Neural progenitor cell (in vitro differentiated cells): ENCODE data around the gene PDCD11. TPM values are rescaled to one million over a fixed set of nuclear protein-coding genes. Genes with fewer than 3 reads are reported as not detected.

ENCODE experiments used
- DNase-seq: peaks from one replicate; pipeline ENCODE4 v3.0.0-alpha.2; 2016; ENCODE audit warnings: low spot score
- H2AFZ ChIP-seq: fragments of 200-600 bp; sonication (generic); replicated peaks from 2 replicates; pipeline ENCODE4 v1.6.1; 2016; ENCODE audit warnings: antibody characterized with exemption
- H3F3A ChIP-seq: fragments of 200-600 bp; sonication (generic); 2 replicates; pipeline ENCODE4 v1.6.1; 2016; ENCODE audit warnings: antibody characterized with exemption, low read depth
- H3K27ac ChIP-seq: fragments of 200-600 bp; sonication (generic); 2 replicates; pipeline ENCODE4 v1.5.1; 2016; ENCODE audit warnings: mild to moderate bottlenecking
- H3K27me3 ChIP-seq: fragments of 200-600 bp; sonication (generic); 2 replicates; pipeline ENCODE4 v1.6.1; 2016; ENCODE audit warnings: mild to moderate bottlenecking, moderate library complexity
- H3K36me3 ChIP-seq: fragments of 200-600 bp; sonication (generic); 2 replicates; pipeline ENCODE4 v1.5.1; 2016
- H3K4me1 ChIP-seq: fragments of 200-600 bp; sonication (generic); 2 replicates; pipeline ENCODE4 v1.6.1; 2016; ENCODE audit warnings: mixed run types
- H3K4me2 ChIP-seq: fragments of 200-600 bp; sonication (generic); 2 replicates; pipeline ENCODE4 v1.6.1; 2016
- H3K4me3 ChIP-seq: fragments of 200-600 bp; sonication (generic); 2 replicates; pipeline ENCODE4 v1.5.1; 2016
- H3K79me2 ChIP-seq: fragments of 200-600 bp; sonication (generic); 2 replicates; pipeline ENCODE4 v1.6.1; 2016; ENCODE audit warnings: low read depth
- H3K9ac ChIP-seq: fragments of 200-600 bp; sonication (generic); 2 replicates; pipeline ENCODE4 v1.6.1; 2016
- H3K9me3 ChIP-seq: fragments of 200-600 bp; sonication (generic); 2 replicates; pipeline ENCODE4 v1.5.1; 2016; ENCODE audit warnings: low read depth
- H4K20me1 ChIP-seq: fragments of 200-600 bp; sonication (generic); 2 replicates; pipeline ENCODE4 v1.6.1; 2016; ENCODE audit warnings: low read depth
- H3K27ac Mint-ChIP-seq: 3 replicates; pipeline ENCODE4 v1.8.0; 2021; ENCODE audit warnings: mixed read lengths
- H3K27me3 Mint-ChIP-seq: 2 replicates; pipeline ENCODE4 v1.8.0; 2022; ENCODE audit warnings: low read depth, mild to moderate bottlenecking, inconsistent platforms, moderate library complexity, mixed read lengths; ENCODE audit not compliant: insufficient read depth
- H3K36me3 Mint-ChIP-seq: 3 replicates; pipeline ENCODE4 v1.8.0; 2021; ENCODE audit warnings: mixed read lengths
- H3K4me1 Mint-ChIP-seq: 3 replicates; pipeline ENCODE4 v1.8.0; 2021; ENCODE audit warnings: mixed read lengths
- H3K4me3 Mint-ChIP-seq: 3 replicates; pipeline ENCODE4 v1.8.0; 2021; ENCODE audit warnings: mild to moderate bottlenecking, moderate library complexity, mixed read lengths
- H3K9me3 Mint-ChIP-seq: 3 replicates; pipeline ENCODE4 v1.8.0; 2020; ENCODE audit warnings: mixed read lengths
- EZH2 ChIP-seq: fragments of 200-600 bp; sonication (generic); IDR thresholded peaks from 2 replicates; pipeline ENCODE4 v1.6.1; 2017; ENCODE audit warnings: antibody characterized with exemption, mild to moderate bottlenecking, moderate library complexity
- EZH2phosphoT487 ChIP-seq: fragments of 200-600 bp; sonication (generic); IDR thresholded peaks from 2 replicates; pipeline ENCODE4 v1.6.1; 2017; ENCODE audit warnings: antibody characterized with exemption
- total RNA-seq: library from RNA; depleted of rRNA; stranded (reverse); fragments of >200 nt; gene quantifications from 2 replicates; pipeline ENCODE4 v1.2.3, GENCODE V29; 2015; ENCODE audit warnings: low replicate concordance
- TF ChIP-seq, protein P1 (sequence below): fragments of 200-600 bp; sonication (generic); IDR thresholded peaks from 2 replicates; pipeline ENCODE4 v1.5.1; 2017; ENCODE audit warnings: antibody characterized with exemption, mild to moderate bottlenecking

The PDCD11 gene
- total RNA-seq, 1 donor from 2014 or later, result 42.8 TPM

DNA sequence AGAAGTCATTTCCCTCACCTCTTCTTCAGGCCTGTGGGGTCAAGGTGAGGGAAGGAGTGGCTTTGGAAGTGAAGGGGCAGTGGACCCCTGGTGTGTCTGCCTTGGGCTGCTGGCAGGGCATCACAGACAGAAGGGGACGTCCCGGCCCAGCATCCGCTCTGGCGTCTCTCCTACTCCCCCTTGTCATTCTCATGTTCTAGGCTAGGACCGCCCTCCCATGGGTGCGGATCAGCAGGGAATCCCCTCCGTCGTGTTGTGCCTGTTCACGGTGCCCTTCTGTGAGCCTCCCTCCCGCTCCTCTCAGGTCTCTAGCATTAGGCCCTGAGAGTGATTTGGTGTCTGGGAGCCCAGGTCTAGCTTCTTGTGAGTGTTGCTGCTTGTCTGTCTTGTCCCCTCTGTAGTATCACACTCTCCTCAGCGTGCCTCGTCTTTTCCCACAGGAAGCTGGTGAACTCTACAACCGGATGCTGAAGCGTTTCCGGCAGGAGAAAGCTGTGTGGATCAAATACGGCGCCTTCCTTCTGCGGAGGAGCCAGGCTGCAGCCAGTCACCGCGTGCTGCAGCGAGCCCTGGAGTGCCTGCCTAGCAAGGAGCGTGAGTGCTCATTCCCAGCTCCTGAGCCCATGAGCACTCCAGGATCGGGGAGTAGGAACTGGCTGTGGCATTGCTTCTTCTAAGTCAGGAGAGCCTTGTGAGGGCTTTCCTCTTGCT lies 47.2 kb downstream of the PDCD11 start:
- Histone ChIP-seq H2AFZ (no peak overlapping the region), H3K27me3 (no peaks in the 10 kb centered on the region), H3K9ac (no peak overlapping the region), H3K9me3 (no peaks in the 10 kb centered on the region), H3K79me2 (no peaks in the 10 kb centered on the region), H3F3A (no peaks in the 10 kb centered on the region), H3K27ac (no peak overlapping the region), H4K20me1 (no peaks in the 10 kb centered on the region), H3K4me3 (no peak overlapping the region), H3K4me1 (no peaks in the 10 kb centered on the region), H3K36me3 (no peaks in the 10 kb centered on the region), H3K4me2 (no peak overlapping the region)
- no peak for DNase-seq
- peak overlapping the region; percentile 2 for H3K27ac Mint-ChIP-seq
- H3K4me1 Mint-ChIP-seq, result no peaks in the 10 kb centered on the region
- TF ChIP-seq EZH2phosphoT487, result no peak
- TF ChIP-seq EZH2, result no peak
- TF ChIP-seq, protein P1, sequence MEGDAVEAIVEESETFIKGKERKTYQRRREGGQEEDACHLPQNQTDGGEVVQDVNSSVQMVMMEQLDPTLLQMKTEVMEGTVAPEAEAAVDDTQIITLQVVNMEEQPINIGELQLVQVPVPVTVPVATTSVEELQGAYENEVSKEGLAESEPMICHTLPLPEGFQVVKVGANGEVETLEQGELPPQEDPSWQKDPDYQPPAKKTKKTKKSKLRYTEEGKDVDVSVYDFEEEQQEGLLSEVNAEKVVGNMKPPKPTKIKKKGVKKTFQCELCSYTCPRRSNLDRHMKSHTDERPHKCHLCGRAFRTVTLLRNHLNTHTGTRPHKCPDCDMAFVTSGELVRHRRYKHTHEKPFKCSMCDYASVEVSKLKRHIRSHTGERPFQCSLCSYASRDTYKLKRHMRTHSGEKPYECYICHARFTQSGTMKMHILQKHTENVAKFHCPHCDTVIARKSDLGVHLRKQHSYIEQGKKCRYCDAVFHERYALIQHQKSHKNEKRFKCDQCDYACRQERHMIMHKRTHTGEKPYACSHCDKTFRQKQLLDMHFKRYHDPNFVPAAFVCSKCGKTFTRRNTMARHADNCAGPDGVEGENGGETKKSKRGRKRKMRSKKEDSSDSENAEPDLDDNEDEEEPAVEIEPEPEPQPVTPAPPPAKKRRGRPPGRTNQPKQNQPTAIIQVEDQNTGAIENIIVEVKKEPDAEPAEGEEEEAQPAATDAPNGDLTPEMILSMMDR, result no peak
- no peak overlapping the region for H3K4me3 Mint-ChIP-seq
- H3K9me3 Mint-ChIP-seq, result no peaks in the 10 kb centered on the region
- H3K36me3 Mint-ChIP-seq, result peaks cover 32% of the 10 kb centered on the region
- peaks cover 5% of the 10 kb centered on the region for H3K27me3 Mint-ChIP-seq

DNA sequence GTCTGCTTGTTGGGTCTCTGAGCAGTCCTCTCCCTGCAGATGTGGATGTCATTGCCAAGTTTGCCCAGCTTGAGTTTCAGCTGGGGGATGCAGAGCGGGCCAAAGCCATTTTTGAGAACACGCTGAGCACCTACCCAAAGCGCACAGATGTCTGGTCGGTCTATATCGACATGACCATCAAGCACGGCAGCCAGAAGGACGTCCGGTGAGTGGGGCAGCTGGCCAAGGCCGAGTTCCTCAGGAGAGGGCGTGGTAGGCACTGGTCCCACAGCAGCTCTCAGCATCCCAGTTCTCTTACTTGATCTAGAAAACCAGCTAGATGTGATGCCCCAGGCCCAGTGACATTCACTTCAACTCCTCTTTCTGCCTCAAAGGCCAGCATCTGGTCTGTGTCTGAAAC lies 48.1 kb downstream of the PDCD11 start:
- peaks cover 6% of the 10 kb centered on the region for H3K27me3 Mint-ChIP-seq
- H3K27ac Mint-ChIP-seq, result no peak overlapping the region
- Histone ChIP-seq H3F3A (no peaks in the 10 kb centered on the region), H3K4me2 (no peak overlapping the region), H4K20me1 (no peaks in the 10 kb centered on the region), H2AFZ (no peak overlapping the region), H3K27me3 (no peaks in the 10 kb centered on the region), H3K4me3 (no peak overlapping the region), H3K36me3 (no peaks in the 10 kb centered on the region), H3K79me2 (no peaks in the 10 kb centered on the region), H3K27ac (no peak overlapping the region), H3K4me1 (no peaks in the 10 kb centered on the region), H3K9me3 (no peaks in the 10 kb centered on the region), H3K9ac (no peak overlapping the region)
- DNase-seq, result no peak
- peaks cover 32% of the 10 kb centered on the region for H3K36me3 Mint-ChIP-seq
- H3K4me3 Mint-ChIP-seq, result no peak overlapping the region
- H3K4me1 Mint-ChIP-seq, result no peaks in the 10 kb centered on the region
- no peaks in the 10 kb centered on the region for H3K9me3 Mint-ChIP-seq
- TF ChIP-seq, protein P1, result no peak
- TF ChIP-seq EZH2 (no peak), EZH2phosphoT487 (no peak)

DNA sequence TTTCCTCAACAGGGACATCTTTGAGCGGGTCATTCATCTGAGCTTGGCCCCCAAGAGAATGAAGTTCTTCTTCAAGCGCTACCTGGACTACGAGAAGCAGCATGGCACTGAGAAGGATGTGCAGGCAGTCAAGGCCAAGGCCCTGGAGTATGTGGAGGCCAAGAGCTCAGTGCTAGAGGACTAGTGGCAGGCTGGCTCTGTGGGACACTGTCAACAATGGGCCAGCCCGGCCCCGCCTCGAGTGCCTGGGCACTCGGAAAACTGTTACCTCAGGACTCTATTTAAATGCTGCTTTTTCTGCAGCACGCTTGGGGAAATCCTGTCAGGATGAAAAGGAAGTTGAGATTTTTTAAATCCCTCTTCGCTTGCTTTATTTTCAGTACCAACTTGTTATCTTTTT lies 48.9 kb downstream of the PDCD11 start:
- Histone ChIP-seq H3K27me3 (no peaks in the 10 kb centered on the region), H3K79me2 (no peaks in the 10 kb centered on the region), H3F3A (no peaks in the 10 kb centered on the region), H3K9me3 (no peaks in the 10 kb centered on the region), H2AFZ (no peak overlapping the region), H3K4me1 (no peaks in the 10 kb centered on the region), H3K4me2 (no peak overlapping the region), H3K36me3 (no peaks in the 10 kb centered on the region), H3K4me3 (no peak overlapping the region), H3K27ac (no peak overlapping the region), H4K20me1 (no peaks in the 10 kb centered on the region), H3K9ac (no peak overlapping the region)
- peaks cover 23% of the 10 kb centered on the region for H3K36me3 Mint-ChIP-seq
- no peak overlapping the region for H3K4me3 Mint-ChIP-seq
- no peak for DNase-seq
- H3K27ac Mint-ChIP-seq, result no peak overlapping the region
- no peaks in the 10 kb centered on the region for H3K9me3 Mint-ChIP-seq
- H3K27me3 Mint-ChIP-seq, result peaks cover 7% of the 10 kb centered on the region
- TF ChIP-seq EZH2phosphoT487 (no peak), EZH2 (no peak)
- TF ChIP-seq, protein P1, result no peak
- no peaks in the 10 kb centered on the region for H3K4me1 Mint-ChIP-seq
